HepG2 (cell line): ENCODE data around the gene ZNF652.

Source experiments
- DNMT1 ChIP-seq: sonication (generic); formaldehyde crosslinking; IDR thresholded peaks from 2 replicates; pipeline ENCODE4 v1.5.1; 2020; ENCODE audit warnings: mild to moderate bottlenecking, missing genetic modification reagents
- GLI4 ChIP-seq: sonication (generic); formaldehyde crosslinking; IDR thresholded peaks from 2 replicates; pipeline ENCODE4 v1.5.1; 2020; ENCODE audit warnings: missing genetic modification reagents, mild to moderate bottlenecking, moderate library complexity, borderline replicate concordance
- TRIM22 ChIP-seq: fragments of 450-650 bp; IDR thresholded peaks from 2 replicates; pipeline ENCODE4 v1.6.1; 2017

GRCh38 chr17:49315551-49316257 is 46.3 kb downstream of the ZNF652 start:
- TF ChIP-seq TRIM22 (no peak), GLI4 (CRISPR knock-in tag) (no peak), DNMT1 (CRISPR knock-in tag) (no peak)
